HG03060 (cell line): ENCODE results near the gene SMIM24.

Experiments used
- ATAC-seq: cut with Tn5 transposase; IDR thresholded peaks from one replicate; pipeline ENCODE4 v1.9.1; 2021; ENCODE audit warnings: low read depth, moderate number of reproducible peaks; ENCODE audit not compliant: unreplicated experiment

SMIM24 gene

GRCh38 chr19:3499738-3500428 lies 19.6 kb upstream of the SMIM24 start:
- no peak for ATAC-seq

DNA sequence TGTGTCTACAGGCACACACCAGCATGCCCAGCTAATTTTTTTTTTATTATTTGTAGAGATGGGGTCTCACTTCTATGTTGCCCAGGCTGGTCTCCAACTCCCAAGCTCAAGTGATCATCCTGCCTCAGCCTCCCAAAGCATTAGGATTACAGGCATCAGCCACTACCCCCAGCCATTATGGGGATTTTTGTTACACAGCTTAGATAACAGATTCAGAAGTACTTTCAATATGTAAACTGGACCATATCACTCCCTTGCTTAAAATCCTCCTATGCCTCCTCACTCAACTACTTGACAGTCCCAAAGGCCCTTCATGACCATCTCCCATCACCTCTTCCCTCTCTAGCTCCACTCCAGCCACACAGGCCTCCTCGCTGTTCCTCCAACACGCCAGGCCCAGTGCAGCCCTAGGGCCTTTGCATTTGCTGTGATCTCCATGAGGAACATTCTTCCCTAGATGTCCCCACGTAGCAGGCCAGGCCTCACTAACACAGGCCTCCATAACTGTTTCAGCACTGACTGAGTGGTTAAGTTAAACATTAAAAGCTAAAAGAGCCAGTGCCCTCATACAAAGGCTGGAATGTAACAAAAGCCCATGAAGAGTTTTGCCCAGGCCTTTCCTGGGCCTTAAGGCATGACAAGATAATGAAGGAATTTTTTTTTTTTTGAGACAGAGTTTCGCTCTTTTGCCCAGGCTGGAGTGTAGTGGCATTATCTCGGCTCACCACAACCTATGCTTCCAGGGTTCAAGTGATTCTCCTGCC lies 17.6 kb upstream of the SMIM24 start:
- no peak for ATAC-seq

- ATAC-seq, result no peak
Observed at GRCh38 chr19:3496392-3497273, 16.3 kb upstream of the SMIM24 start.

GRCh38 chr19:3494559-3494958 lies 14.2 kb upstream of the SMIM24 start:
- ATAC-seq, result no peak

DNA sequence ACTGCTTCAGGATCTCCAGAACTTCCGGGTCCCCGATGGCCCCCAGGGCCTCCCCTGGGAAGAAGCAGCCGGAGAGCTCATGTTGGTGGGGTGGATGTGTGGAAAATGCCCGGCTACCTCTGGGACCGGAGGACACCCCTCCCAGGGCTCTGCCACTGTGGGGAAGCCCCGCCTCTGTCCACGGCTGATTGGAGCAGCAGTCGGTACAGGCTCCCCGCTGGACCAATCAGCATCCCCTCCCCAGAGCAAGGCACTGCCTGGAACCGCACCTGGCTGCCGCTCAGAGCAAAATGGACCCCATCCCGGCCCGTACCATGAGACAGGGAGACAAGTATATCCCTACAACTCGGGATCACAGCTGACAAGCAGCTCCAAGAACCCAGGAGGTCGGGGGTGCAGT lies 13.7 kb upstream of the SMIM24 start:
- ATAC-seq, result no peak

DNA sequence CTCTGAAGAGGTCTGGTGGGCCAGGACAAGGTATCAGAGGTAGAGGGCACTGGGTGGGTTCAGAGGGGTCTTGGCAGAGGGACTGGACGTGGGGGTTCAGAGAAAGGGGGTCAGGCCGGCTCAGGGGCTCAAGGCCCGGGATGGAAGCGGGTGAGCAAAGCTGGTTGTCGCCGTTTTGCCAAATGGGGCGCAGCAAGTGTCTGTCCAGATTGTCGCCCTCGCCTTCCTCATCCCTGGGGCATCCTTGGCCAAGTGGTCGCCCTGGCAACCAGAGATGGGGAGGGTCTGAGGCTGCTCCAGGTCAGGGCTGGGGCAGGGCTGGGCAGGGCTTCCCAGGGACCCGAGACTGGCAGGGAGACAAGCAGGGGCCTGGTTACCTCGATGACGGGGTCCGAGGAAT lies 13.3 kb upstream of the SMIM24 start:
- no peak for ATAC-seq

DNA sequence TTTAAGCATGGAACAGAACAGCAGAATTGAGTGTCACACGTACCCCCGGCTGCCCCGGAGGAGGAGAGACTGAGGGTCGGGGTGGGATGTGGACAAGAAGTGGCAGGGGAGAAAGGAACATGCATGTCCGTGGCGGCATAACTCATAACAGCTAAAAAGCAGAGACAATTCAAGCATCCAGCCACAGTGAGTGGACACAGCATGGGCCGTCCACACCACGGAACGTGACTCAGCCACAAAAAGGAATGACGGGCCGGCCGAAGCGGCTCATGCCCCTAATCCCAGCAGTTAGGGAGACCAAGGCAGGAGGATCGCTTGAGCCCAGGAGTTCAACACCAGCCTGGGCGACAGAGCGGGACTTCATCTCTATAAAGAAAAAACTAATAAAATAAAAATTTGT lies 12.6 kb upstream of the SMIM24 start:
- no peak for ATAC-seq

DNA sequence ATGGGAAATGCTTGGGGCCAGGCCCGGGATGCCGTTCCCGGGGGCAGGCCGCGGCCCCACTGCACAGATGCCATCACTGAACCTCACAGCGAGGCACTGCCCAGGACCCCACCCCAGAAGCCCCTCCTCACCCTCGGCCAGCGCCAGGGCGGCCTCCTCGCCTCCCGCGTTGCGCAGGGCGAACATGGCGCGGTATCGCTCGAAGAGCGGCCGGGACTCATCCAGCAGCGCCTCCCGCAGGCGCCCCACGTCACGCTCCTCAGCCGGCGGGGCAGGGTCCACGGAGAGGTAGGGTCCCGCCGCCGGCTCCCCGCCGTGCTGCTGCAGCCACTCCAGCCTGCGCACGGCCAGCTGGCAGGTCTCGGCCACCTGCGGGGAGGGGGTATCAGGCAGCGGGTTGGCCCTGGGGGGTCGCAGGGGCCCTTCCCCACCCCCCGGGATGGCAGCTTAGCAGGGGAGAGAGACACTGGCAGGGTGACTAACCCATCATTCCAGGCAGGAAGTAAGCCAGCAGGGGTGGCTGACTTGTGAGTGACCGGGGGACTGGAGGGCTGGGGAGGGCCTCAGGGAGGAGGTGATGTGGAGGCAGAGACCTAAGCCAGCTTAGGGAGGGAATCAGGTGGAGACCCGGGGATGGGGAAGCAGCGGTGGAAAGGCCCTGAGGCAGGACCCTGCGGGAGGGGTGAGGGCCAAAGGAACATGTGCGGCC lies 12.0 kb upstream of the SMIM24 start:
- no peak for ATAC-seq

DNA sequence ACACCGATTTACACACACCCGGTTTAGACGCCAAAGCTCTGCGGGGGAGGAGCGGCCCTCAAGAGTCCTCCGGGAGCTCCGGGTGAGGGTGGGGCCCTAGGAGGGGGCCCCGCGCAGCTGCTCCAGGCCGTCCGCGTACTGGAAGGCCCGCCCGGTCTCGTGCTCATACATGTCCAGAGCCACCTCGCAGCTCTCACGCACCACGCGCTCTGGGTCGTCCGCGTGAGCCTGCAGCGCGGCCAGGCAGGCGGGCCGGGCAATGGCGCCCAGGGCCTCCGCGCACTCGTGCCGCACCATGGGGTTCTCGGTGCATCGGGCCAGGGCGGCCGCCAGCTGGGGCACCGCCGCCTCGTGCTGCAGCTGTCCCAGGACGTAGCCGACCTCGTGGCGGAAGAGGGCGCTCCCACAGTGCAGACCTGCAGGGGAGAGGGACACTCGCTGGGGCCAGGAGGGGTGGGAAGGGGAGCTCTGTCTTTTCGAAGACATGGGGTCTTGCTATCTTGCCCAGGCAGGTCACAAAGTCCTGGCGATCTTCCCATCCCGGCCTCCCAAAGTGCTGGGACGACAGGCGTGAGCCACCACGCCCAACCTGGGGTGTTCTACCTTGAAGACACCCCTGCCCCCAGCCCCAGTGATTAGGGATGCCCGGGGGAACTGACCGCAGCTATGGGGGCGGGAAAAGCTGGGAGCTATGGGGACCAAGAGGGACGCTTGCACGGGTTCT lies 11.2 kb upstream of the SMIM24 start:
- no peak for ATAC-seq

GRCh38 chr19:3483226-3483628 lies 2.9 kb upstream of the SMIM24 start, which contains the start of gene SMIM44:
SMIM44 (minus strand) TSS chr19:3483441; CDS start chr19:3483403, 38 bp downstream.
- no peak for ATAC-seq

- ATAC-seq, result no peak
Observed at GRCh38 chr19:3482507-3483225, 2.3 kb upstream of the SMIM24 start.

DNA sequence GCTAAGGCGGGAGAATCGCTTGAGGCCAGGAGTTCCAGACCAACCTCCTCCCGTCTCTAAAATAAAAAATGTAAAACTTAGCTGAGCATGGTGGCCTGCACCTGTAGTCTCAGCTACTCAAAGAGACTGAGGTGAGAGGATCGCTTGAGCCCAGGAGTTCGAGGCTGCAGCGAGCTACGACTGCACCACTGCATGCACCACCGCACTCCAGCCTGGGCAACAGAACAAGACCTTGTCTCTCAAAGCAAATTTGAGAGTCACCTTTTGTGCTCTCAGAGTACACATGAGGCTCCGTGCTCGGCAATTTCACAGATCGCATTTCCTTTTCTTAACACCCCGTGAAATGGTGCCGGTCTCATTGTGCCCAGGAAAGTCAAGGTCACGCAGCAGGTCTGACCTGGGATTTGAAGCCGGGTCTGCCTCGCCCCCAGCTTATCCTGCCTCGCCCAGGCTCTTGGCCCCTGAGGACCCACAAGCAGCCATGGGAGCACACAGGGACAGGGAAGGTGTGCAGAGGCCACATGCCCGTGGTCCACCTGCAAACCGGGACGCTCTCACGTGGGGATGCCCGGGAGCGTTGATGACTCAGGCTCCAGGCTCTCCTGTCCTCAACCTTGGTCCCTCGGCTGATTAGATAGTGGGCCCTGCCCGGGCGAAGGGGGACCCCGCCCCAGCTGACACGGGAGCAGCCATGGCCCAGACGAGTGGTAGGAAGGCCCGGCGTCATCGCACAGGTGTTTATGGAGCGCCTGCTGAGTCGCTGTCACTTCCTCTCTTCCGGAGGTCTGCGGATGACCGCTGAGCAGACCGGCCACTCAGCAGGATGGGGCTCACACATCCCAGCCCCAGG lies 1.1 kb upstream of the SMIM24 start:
- no peak for ATAC-seq

GRCh38 chr19:3479834-3480215 lies 500 bp downstream of the SMIM24 start:
- ATAC-seq, result no peak

DNA sequence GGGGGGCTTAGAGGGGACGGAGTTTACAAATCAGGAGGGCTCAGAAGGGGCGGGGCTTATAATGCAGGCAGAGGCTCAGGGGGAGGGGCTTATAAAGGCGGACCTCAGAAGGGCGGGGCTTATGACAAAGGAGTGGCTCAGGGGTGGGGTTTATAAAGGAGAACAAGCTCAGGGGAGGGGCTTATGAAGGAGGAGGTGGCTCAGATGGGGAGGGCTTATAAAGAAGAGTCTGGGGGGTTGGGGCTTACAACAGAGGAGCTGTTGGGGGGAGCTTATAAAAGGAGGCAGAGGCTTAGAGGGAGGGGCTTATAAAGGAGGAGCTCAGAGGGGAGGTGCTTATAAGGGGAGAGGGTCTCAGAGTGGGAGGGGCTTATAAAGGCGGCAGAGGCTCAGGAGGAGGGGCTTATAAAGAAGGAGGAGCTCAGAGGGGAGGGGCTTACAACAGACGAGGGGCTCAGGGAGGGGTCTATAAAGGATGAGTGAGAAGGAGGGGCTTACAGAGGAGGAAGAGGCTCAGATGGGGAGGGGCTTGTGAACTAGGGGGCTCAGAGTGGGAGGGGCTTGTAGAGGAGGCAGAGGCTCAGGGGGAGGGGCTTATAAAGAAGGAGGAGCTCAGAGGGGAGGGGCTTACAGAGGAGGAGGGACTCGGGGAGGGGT lies 1.0 kb downstream of the SMIM24 start:
- no peak for ATAC-seq

- ATAC-seq, result no peak
Observed at GRCh38 chr19:3478409-3479176, 1.7 kb downstream of the SMIM24 start.

DNA sequence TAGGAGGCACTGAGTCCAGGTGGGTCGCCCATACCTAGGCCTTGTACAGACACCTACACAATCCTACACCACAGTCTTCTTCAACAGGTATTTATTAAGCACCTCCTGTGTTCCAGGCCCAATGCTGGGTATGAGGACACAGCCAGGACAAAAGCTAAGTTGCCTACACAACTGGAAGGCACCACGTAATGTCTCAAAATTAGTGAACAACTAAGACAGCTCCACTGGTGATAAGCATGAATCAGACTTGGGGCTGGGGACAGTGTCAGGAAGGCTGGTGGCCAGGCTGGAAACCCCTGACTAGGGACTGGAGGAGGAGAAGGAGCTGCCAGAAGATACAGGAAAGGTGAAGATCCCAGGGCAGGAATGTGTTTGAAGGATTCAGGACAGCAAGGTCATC lies 2.4 kb downstream of the SMIM24 start:
- no peak for ATAC-seq

- ATAC-seq, result no peak
Observed at GRCh38 chr19:3477506-3477905, 2.8 kb downstream of the SMIM24 start.
